HG02759 (cell line): ENCODE results near the gene E2F1.
"Not testable (repeated sequence)": the region's sequence is repeated elsewhere in the genome, so short reads cannot be mapped to it uniquely, and the experiment has no call there.

Experiments used
- ATAC-seq: cut with Tn5 transposase; IDR thresholded peaks from one replicate; pipeline ENCODE4 v1.9.1; 2021; ENCODE audit warnings: mild to moderate bottlenecking, moderate library complexity; ENCODE audit not compliant: unreplicated experiment

E2F1 gene

DNA sequence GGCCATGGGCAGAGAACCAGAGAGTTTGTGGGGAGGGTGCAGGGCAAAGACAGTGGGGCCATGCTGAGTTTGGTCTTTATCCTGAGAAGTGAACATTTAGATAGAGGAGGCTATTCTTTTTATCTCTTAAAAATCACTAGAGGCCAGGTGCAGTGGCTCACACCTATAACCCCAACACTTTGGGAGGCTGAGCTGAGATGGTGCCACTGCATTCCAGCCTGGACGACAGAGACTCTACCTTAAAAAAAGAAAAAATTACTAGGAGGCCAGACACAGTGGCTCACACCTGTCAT, 25.2 kb upstream of the E2F1 start:
- ATAC-seq, result no peak

DNA sequence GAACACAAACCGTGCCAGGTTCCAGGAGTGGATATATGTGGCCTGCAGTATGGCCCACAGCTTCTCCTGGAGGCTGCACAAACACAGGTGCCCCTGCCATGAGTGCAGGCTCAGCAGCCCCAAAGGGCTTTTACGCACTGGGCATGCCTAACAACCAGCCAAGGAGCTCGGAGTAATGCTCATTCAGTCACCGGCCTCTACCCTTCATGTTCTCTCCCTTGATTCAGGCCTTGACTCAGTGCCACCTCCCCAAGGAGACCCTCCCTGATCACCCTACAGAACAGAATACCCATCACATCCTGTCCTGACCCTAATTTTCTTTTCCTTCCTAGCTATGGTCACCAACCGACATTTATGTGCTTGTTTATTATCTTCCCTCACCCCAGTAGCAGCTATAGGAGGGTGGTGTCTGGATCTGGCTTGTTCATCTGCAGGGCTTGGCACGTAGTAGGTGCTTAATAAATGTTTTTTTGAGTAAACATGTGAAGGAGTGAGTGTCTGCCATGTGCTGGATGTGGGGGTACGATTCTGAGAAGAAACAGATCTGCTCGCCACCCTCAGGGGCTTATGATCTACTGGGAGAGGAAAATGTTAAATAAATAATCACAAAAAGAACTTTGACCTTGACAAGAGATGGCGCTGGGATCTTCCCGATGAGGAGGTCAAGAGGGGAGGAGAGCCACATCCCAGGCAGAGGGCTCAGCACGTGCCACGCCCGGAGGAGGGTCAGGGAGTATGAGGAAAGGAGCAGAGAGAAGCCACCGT, 24.7 kb upstream of the E2F1 start:
- no peak for ATAC-seq

DNA sequence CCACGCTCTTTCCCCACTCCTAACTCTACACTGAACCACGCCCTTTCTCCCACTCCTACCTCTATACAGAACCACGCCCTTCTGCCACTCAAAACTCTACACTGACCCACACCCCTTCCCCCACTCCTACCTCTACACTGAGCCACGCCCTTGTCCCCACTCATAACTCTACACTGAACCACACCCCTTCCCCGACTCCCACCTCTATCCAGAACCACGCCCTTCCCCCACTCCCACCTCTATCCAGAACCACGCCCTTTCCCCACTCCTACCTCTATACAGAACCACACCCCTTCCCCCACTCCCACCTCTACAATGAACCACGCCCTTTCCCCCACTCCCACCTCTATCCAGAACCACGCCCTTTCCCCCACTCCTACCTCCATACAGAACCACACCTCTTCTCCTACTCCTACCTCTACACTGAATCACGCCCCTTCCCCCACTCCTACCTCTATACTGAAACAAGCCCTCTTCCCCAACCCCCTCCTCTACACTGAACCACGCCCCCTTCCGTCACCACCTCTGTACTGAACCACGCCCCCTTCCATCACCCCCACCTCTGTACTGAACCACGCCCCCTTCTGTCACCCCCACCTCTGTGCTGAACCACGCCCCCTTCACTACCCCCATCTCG, 23.8 kb upstream of the E2F1 start:
- ATAC-seq, result no peak

DNA sequence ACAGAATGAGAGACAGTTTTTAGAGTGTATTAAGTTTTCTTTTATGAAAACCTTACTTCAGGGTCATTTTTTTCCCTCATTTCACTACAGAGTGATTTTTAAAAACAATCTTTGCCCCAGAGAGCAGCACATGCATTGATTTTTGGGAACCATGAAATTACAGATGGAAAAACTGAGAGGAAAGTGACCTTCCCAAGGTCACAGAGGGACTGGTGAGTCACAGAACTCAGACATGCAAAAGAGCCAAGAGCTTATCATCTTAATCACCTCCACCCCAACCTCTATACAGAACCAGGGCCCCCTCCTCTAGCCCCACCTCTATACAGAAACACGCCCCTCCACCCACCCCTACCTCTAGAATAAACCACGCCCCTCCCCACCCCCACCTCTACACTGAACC, 23.2 kb upstream of the E2F1 start:
- ATAC-seq, result no peak

DNA sequence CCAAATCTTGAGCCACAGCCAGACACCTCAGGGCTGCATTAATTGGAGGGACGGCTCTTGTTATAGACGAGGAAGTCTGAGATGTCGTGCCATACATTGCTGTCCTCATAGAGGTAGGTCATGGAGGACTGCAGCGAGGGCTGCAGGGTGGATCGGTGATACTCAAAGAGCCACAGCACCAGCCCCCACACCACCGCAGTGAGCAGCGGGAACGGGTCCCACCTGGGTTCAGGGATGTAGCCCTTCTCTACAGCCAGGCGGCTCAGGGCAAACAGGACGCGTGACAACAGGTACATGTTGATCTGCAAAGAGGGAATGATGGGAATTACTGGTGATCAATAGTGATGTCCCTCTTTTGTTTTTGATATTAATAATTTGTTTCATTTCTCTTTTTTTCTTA, 21.5 kb upstream of the E2F1 start:
- ATAC-seq, result no peak

DNA sequence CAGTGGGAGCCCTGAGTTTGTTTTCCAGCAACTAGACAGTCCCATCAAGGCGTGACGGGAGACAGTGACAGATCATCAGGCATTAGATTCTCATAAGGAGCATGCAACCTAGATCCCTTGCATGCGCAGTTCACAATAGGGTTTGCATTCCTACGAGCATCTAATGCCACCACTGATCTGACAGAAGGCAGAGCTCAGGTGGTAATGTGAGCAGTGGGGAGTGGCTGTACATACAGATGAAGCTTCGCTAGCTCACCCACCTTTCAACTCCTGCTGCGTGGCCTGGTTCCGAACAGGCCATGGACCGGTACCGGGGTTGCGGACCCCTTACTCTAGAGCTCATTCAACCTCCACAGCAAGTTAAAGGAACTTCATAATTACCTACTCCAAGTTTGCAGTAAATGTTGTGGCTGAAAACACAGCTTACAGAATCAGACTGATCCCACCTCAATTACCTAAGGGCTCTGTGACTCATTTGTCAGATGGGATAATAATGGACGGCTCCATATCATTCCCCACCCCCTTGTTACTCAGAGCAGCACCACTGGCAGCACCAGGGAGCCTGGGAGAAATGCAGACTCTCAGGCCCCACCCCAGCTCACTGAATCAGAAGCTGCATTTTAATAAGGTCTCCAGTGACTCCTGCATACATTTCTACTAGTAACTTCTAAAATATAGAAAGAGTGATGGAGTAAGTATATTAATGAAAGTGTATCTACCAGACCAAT, 18.2 kb upstream of the E2F1 start:
- no peak for ATAC-seq

DNA sequence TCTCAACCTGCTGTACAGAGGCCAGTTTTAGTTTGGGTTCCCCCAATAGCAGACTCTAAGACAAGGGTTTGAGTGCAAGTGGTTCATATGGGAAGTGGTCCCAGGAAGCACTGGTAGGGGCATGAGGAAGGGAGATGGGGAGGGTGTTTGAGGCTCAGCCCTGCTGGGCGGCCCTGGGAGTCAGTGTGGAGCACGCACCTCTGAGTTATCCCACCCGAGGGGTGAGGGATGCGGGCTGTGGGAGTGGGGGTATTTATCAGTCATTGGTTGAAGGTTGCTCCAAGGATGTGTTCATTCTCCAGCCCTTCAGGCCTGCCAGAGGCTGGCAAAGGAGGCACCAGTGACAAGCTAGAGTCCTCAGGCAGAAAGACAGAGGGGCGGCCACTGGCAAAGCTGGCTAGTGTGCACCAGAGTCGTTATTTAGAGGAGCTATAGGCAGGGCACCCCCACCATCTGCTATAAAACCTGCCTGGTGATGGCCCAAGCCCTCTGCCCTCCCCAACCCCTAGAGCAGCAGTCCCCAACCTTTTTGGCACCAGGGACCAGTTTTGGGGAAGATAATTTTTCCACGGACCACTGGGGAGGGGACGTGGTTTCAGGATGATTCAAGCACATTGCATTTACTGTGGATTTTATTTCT, 17.4 kb upstream of the E2F1 start:
- ATAC-seq, result no peak

DNA sequence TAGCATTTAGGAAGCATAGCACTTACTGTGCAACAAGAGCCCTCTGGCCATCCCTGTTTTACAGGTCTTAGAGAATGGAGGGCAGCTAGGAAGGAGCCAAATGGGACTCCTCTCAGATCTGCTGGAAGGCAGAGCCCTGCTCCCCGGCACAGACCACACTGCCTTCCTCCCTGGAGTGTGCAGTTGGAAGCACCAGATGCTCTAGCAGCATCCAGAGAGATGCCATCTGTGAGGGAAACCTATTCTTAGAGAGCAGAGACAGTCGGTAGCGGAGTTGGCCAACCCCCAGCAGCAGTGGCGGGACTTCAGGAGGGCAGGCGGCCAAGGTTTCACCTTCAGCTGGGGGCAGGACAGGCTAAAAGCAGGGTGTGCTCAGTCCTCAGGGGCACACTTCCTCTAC, 16.7 kb upstream of the E2F1 start:
- ATAC-seq, result no peak

DNA sequence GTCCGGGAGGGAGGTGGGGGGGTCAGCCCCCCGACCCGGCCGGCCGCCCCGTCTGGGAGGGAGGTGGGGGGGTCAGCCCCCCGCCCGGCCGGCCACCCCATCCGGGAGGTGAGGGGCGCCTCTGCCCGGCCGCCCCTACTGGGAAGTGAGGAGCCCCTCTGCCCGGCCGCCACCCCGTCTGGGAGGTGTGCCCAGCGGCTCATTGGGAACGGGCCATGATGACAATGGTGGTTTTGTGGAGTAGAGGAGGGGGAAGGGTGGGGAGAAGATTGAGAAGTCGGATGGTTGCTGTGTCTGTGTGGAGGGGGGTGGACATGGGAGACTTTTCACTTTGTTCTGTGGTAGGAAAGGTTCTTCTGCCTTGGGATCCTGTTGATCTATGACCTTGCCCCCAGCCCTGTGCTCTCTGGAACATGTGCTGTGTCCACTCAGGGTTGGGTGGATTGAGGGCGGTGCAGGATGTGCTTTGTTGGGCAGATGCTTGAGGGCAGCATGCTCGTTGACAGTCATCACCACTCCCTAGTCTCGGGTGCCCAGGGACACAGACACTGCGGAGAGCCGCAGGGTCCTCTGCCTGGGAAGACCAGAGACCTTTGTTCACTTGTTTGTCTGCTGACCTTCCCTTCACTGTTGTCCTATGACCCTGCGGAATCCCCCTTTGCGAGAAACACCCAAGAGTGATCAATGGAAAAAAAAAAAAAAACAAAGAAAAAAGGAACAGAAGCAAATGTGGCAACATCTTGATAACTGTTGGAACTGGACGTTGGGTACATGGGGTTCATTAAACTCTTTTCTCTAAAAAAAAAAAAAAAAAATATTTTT, 15.7 kb upstream of the E2F1 start:
- ATAC-seq, result no peak

DNA sequence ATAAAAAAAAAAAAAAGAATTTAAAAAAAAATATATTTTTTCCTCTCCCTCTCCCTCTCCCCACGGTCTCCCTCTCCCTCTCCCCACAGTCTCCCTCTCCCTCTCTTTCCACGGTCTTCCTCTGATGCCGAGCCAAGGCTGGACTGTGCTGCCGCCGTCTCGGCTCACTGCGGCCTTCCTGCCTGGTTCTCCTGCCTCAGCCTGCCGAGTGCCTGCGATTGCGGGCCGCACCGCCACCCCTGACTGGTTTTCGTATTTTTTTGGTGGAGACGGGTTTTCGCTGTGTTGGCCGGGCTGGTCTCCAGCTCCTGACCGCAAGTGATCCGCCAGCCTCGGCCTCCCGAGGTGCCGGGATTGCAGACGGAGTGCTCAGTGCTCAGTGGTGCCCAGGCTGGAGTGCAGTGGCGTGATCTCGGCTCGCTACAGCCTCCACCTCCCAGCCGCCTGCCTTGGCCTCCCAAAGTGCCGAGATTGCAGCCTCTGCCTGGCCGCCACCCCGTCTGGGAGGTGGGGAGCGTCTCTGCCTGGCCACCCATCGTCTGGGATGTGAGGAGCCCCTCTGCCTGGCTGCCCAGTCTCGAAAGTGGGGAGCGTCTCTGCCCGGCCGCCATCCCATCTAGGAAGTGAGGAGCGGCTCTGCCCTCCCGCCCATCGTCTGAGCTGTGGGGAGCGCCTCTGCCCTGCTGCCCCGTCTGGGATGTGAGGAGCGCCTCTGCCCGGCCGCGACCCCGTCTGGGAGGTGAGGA, 14.7 kb upstream of the E2F1 start:
- not testable (repeated sequence) for ATAC-seq

DNA sequence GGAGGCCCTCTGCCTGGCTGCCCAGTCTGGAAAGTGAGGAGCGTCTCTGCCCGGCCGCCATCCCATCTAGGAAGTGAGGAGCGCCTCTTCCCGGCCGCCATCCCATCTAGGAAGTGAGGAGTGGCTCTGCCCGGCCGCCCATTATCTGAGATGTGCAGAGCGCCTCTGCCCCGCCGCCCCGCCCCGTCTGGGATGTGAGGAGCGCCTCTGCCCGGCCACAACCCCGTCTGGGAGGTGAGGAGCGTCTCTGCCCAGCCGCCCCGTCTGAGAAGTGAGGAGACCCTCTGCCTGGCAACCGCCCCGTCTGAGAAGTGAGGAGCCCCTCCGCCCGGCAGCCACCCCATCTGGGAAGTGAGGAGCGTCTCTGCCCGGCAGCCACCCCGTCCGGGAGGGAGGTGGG, 12.8 kb upstream of the E2F1 start:
- ATAC-seq, result not testable (repeated sequence)

DNA sequence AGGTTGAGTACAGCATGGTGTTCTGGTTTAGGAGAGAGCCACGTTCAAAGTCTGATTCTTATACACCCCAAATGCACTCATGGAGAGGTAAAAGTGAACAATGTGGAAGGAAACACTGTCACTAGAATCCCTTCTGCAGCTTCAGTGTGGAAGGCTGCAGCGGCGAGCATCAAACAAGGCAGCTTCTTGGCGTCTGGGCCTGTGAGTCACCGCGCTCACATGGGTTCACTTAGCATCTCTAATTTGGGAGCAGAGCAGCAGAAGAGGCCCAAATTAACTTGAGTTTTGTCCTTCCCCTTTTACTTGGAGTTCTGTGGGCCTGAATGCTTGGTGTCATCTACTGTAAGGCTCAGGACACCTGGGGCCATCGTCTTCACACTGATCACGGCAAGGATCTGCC, 10.9 kb upstream of the E2F1 start:
- ATAC-seq, result no peak

DNA sequence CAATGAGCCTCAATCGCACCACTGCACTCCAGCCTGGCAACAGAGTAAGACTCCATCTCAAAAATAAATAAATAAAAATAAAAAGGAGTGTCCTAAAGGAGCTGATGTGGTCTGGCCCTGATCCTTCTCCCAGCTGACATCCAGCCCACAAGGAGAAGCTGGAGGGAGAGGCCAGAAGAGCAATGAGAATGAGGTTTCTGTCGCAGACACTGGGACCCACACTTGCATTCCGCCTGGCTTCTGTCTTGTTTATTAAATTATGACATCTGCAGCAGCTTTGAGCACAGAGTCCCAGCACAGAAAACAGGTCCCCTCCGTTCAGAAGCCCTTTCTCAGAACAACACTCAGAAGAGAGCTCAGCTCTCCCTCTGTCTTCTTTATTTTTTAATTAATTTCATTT, 10.3 kb upstream of the E2F1 start:
- no peak for ATAC-seq

DNA sequence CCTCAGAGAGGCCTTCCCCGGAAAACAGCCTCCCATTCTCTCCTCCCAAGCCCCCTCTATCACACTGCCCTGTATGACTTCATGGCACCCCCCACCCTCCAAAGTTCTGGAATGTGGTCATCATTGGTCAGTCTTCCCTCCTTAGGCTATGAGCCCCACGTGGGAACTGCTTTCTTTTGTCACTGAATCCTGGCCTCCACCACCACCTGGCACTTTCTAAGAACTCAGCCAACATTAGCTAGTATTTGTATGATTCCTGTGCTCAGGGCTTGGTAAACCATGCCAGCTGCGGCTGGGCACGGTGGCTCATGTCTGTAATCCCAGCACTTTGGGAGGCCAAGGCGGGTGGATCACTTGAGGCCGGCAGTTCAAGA, 8.4 kb upstream of the E2F1 start:
- no peak for ATAC-seq

DNA sequence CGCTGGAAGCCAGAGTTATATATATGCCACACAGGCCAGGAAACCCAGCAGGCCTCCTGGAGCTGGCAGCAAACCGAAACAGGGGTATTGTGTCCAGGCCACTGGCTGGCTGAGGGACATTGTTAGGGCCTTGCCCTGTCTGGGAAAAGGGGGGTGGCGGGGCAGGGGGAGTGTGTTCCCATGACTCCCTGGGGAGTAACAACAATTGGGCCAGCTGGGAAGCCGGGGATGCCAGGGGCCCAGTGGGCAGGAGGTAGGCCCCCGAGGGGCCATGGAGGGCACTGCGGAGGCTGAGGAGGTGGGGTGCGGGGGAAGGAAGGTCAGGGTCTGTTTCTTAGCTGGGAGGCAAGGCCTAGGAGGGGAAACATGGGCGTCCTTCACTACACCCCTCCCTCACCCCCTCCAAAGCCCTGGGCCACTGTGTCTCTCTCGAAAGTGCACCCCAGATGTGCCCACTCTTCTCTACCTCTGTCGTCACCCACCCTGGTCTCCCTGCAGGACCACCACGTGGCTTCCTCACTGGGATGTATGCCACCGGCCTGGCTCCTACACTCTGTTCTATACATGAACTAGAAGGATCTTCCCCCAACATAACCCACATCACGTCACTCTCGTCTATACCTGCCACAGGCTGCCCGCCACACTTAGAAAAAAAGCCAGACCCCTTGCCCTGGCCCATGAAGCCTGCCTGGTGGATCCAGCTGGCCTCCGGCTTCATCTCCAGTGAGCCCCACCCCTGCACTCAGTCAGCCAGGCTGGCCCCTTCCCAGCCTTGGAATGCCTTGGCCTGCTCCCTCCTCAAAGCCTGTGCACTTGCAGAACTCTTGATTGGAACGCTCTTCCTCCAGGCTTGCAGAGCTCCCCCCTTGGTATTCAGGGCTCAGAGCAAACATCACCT, 7.8 kb upstream of the E2F1 start:
- no peak for ATAC-seq

DNA sequence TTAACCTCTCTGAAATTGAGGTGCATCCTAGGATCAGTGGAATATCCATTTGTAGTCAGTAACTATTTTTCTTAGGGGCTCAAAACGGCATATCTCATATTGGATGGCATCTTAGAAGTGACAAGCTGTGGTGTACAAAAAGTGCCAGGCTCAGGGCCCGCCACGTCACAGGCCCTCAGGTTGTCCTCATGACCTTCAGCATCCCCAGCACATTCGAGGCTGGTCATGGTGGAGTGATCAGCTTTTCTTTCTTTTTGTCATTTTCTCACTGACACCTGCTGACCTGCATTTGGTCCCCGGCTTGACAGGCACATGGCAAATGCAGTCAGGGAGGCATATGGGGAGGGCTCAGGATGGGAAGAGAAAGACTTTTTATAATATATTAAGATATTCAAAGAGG, 7.1 kb upstream of the E2F1 start:
- ATAC-seq, result no peak

DNA sequence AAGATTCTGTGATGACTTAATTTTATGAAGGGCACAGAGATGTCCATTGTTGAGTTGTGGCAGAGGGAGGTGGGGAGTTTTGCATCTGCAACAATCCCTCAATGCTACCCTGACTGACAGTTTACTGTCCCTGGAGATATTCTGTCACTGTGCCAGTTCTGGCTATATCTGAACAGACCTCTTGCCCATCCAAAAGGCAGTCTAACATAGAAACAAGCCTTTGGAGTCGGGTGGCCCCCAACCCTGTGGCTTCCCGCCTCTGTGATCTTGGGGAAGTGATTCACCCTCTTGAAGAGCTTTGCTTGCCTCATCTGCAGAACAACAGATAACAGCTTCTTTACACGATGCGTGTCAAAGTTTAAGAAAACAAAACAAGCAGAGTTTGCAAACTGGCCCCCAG, 3.8 kb upstream of the E2F1 start:
- no peak for ATAC-seq

DNA sequence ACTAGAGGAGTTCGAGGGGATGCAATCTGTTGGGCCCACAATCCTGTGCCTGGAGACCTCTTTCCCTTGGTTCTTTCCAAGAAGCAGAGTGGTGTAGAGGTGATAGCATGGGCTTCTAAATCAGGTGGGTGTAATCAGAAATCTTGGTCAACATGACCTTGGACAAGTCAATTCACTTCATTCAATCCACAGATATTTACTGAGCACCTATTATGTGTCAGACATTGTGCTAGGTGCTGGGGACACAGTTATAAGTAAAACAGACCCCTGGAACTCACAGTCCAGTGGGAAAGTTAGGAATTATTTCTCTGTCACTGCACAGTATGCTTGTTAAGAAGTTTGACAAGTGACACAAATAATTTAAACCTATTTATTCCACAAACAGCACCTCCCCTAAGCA, 3.3 kb upstream of the E2F1 start:
- ATAC-seq, result no peak

DNA sequence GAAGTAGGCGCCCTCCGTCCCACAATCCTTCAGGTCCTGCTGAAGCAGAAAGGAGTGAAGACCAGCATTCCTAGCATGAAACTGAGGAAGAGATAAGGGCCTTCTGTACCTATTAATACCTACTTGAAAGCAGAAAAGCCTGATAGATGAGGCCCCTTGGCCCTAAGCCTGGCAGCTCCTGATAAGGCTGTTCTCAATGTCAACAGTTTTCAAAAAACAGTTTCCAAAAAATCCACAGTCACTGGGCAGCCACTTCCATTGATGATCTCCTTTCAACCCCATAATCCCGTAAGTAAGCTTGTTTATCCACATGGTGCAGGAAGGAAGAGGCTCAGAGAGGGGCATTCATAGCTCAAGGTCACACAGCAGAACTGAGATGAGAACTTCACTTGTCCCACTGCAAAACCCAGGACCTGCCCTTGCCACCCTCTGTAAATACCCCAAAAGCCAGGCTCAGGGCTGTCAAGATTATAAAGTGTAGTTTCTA, 2.8 kb upstream of the E2F1 start:
- no peak for ATAC-seq
